Stimulated activated CD8-positive, alpha-beta memory T cell treated with anti-CD3 and anti-CD28 coated beads, Interleukin-12 subunit alpha, Interleukin-12 subunit beta, amount 100 ng/mL, for 24 hours (primary cell): ENCODE data around the gene MAP3K15.

Experiments used
- DNase-seq: peaks from one replicate; pipeline ENCODE4 v3.0.0-alpha.2; 2020; ENCODE audit errors: extremely low read depth

MAP3K15 gene

GRCh38 chrX:19343535-19344408, 171.5 kb downstream of the MAP3K15 start, which contains the start of gene PDHA1:
Gene PDHA1 (plus strand): TSS chrX:19343927. CDS start chrX:19344038, 111 bp downstream.
- peak; percentile 78 for DNase-seq

- no peak for DNase-seq
These were observed 172.2 kb downstream of the MAP3K15 start for GRCh38 chrX:19343085-19343534.

DNA sequence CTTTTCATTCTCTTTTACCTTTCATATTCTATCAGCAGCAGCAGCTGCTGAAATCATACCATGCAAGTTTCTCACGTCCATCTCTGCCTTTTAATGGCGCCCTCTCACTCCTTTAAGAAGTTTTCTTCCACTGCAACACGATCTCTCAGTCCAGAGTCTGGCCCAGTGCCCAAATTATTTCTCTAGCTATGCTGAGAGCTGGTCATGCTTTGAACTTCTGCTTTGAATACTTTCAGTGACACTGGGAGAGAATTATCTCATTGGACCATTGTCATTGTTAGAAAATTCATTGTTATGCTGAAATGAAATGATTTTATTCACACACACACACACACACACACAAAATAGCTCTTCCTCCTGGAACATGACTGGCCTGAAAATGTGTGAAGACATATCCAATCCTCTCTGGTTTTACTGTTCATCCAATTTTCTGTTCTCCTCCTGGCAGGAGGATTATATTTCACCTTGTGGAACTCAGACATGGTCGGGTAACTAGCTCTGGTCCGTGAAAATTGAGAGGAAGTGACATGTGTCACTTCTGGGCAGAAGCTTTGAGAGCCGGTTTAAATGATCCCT, 172.9 kb downstream of the MAP3K15 start:
- no peak for DNase-seq

DNA sequence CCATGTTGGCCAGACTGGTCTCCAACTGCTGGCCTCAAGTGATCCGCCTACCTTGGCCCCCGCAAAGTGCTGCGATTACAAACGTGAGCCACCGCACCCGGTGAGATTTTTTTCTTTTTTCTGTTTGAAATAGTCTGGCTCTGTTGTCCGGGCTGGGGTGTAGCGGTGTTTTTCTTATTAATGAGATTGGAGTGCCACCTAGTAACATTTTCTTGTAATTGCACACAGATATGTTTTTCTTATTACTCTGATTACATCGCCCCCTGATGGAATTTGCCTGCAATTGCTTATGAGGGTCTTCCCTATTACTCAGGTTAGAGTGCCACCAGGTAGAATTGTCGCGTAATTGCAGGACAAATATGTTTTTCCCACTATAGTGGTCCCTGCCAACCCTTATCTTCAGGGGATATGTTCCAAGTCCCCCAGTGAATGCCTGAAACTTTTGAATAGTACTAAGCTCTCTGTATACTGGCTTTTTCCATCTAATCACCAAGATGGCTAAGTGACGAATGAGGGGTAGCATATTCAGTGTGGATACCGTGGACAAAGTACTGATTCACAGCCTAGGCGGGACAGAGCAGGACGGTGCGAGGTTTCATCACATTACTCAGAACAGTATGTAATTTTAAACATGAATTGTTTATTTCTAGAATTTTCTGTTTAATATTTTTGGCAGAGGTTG, 180.2 kb downstream of the MAP3K15 start:
- no peak for DNase-seq

GRCh38 chrX:19332983-19333382, 182.3 kb downstream of the MAP3K15 start:
- no peak for DNase-seq

- DNase-seq, result no peak
These were observed 183.5 kb downstream of the MAP3K15 start for GRCh38 chrX:19331831-19332230.

DNA sequence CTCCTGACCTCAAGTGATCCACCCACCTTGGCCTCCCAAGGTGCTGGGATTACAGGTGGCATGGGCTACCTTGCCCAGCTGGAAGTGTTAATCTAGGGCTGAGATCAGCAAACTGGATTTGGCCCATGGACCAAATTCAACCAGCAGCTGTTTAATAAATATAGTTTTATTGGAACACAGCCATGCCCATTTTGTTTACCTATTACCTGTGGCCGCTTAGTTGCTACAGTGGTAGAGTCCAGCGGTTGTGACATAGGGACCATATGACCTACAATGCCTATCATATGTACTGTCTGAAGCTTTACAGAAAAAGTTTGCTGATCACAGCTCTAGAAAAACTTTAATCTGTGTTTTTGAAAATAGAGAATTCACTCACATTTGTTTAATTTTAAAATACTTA, 188.7 kb downstream of the MAP3K15 start:
- no peak for DNase-seq
